SK-N-SH (cell line): ENCODE measurements around the gene ADAMTS10.

Experiments
- CTCF ChIP-seq: fragments of 200-600 bp; sonication (generic); IDR thresholded peaks from 2 replicates; pipeline ENCODE4 v1.6.1; 2017; ENCODE audit warnings: antibody characterized with exemption, mild to moderate bottlenecking, moderate library complexity
- ELF1 ChIP-seq: IDR thresholded peaks from 2 replicates; pipeline ENCODE4 v1.4.0; 2012
- FOXM1 ChIP-seq: IDR thresholded peaks from 2 replicates; pipeline ENCODE4 v1.4.0; 2012; ENCODE audit warnings: low read depth, mild to moderate bottlenecking
- JUND ChIP-seq: IDR thresholded peaks from 2 replicates; pipeline ENCODE4 v1.4.0; 2012
- MAX ChIP-seq: IDR thresholded peaks from 2 replicates; pipeline ENCODE4 v1.4.0; 2012; ENCODE audit warnings: low read depth
- MXI1 ChIP-seq: IDR thresholded peaks from 2 replicates; pipeline ENCODE4 v1.6.1; 2012; ENCODE audit warnings: mild to moderate bottlenecking, low read depth, low read length, improper control_type of control experiment
- RFX5 ChIP-seq: IDR thresholded peaks from 2 replicates; pipeline ENCODE4 v1.6.1; 2012; ENCODE audit warnings: mild to moderate bottlenecking, improper control_type of control experiment, low read length
- SIN3A ChIP-seq: IDR thresholded peaks from 2 replicates; pipeline ENCODE4 v1.6.1; 2012; ENCODE audit warnings: low read depth, mild to moderate bottlenecking, low read length, moderate library complexity, borderline replicate concordance
- TAF1 ChIP-seq: IDR thresholded peaks from 2 replicates; pipeline ENCODE4 v1.6.1; 2012; ENCODE audit warnings: low read depth, mild to moderate bottlenecking, low read length, moderate library complexity, borderline replicate concordance
- ZBTB33 ChIP-seq: IDR thresholded peaks from 2 replicates; pipeline ENCODE4 v1.4.0; 2012; ENCODE audit warnings: low read depth, borderline replicate concordance

- no peak for TF ChIP-seq MXI1
- peak; percentile 64 for TF ChIP-seq CTCF
- TF ChIP-seq FOXM1 = no peak
- TF ChIP-seq ZBTB33 = no peak
- no peak for TF ChIP-seq MAX
- no peak for TF ChIP-seq JUND
- TF ChIP-seq TAF1 = no peak
- no peak for TF ChIP-seq RFX5
- TF ChIP-seq ELF1 = no peak
- TF ChIP-seq SIN3A = no peak
Observed at GRCh38 chr19:8641908-8642547, 31.5 kb upstream of the ADAMTS10 start.
